Mucosa of stomach (tissue), 1 donor: ENCODE data around the gene UNC80.
A peak's percentile ranks its signal among the peaks of the same experiment; 100 is the strongest.

Source experiments
- H3K27me3 ChIP-seq: one replicate; pipeline ENCODE4 v1.7.0; 2013; ENCODE audit warnings: mild to moderate bottlenecking, low read length; ENCODE audit not compliant: control insufficient read depth, insufficient read depth
- H3K36me3 ChIP-seq: one replicate; pipeline ENCODE4 v1.7.0; 2013; ENCODE audit warnings: low read length; ENCODE audit not compliant: control insufficient read depth, insufficient read depth
- H3K4me1 ChIP-seq: one replicate; pipeline ENCODE4 v1.7.0; 2013; ENCODE audit warnings: mild to moderate bottlenecking, low read length; ENCODE audit not compliant: control insufficient read depth, insufficient read depth
- H3K4me3 ChIP-seq: one replicate; pipeline ENCODE4 v1.7.0; 2013; ENCODE audit warnings: low read length
- H3K9ac ChIP-seq: one replicate; pipeline ENCODE4 v1.7.0; 2013; ENCODE audit warnings: mild to moderate bottlenecking, low read length, moderate library complexity
- H3K9me3 ChIP-seq: one replicate; pipeline ENCODE4 v1.7.0; 2013; ENCODE audit warnings: mild to moderate bottlenecking, low read length, moderate library complexity; ENCODE audit not compliant: control insufficient read depth
- donor health status: Pancreatic carcinoma.

Gene UNC80

GRCh38 chr2:209986415-209986814 is 214.8 kb downstream of the UNC80 start:
- Histone ChIP-seq H3K27me3 (no peaks in the 10 kb centered on the region), H3K9ac (no peak overlapping the region), H3K36me3 (no peaks in the 10 kb centered on the region), H3K4me1 (no peaks in the 10 kb centered on the region), H3K9me3 (no peaks in the 10 kb centered on the region), H3K4me3 (no peak overlapping the region)

DNA sequence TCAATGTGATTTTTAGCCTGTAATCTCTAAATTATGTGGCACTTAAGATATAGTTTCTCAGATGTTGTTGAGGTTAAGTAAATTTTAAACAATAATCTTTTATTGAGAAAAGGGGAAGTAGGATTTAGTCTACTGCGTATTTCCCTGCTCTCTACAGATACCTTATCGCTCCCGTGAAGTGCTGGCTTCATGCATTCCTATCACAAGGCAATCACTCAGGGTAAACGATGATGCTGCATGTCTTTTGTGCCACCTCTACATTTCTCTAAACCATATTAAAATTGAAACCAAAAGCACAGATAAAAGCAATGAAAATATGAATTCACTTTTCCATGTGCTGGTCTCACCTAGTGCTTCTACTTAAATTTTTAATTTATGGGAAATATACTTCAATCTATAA is 216.4 kb downstream of the UNC80 start:
- Histone ChIP-seq H3K9ac (no peak overlapping the region), H3K36me3 (no peaks in the 10 kb centered on the region), H3K4me1 (no peaks in the 10 kb centered on the region), H3K9me3 (no peaks in the 10 kb centered on the region), H3K27me3 (no peaks in the 10 kb centered on the region), H3K4me3 (no peak overlapping the region)

GRCh38 chr2:209990838-209991237 is 219.2 kb downstream of the UNC80 start:
- Histone ChIP-seq H3K9me3 (no peaks in the 10 kb centered on the region), H3K27me3 (no peaks in the 10 kb centered on the region), H3K4me3 (no peak overlapping the region), H3K36me3 (no peaks in the 10 kb centered on the region), H3K9ac (no peak overlapping the region), H3K4me1 (no peaks in the 10 kb centered on the region)

DNA sequence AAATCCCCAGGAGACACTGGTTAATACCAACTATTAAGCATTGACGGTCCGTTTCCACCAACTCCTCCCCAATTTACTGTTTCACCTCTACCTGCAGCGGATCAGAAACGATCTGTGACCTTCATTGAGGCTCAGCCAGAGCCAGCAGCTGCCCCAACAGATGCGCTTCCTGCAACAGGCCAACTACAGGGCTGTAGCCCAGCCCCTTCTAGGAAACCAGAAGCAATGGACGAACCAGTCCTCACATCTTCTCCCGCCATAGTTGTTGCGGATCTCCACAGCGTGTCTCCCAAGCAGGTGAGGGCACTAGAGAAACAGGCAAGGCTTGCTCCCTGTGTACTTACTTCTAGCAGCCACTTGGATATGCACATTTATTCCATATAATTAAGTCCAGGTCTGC is 222.3 kb downstream of the UNC80 start:
- Histone ChIP-seq H3K27me3 (no peaks in the 10 kb centered on the region), H3K9ac (no peak overlapping the region), H3K4me1 (no peaks in the 10 kb centered on the region), H3K9me3 (no peaks in the 10 kb centered on the region), H3K36me3 (no peaks in the 10 kb centered on the region), H3K4me3 (no peak overlapping the region)

DNA sequence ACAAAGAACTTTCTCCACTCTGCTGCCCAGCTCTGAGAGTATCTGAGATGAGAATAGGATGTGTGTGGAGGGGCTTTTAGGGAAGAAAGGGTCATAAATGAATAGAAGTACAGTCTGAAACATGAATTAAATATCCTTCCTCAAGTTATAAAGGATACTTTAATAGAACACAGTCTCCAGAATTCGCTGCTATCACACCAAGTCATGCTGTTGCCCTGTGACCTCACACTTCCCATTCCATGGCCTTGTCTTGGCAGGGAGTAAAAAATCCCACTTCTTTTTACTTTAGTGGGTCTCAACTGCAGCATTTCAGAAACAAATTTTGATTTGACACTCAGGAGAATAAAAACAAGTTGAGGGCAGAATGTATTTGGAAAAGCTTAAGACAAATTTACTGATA is 227.0 kb downstream of the UNC80 start:
- no peak overlapping the region for H3K9ac ChIP-seq
- no peaks in the 10 kb centered on the region for H3K36me3 ChIP-seq
- H3K9me3 ChIP-seq = no peaks in the 10 kb centered on the region
- no peak overlapping the region for H3K4me3 ChIP-seq
- H3K27me3 ChIP-seq = no peaks in the 10 kb centered on the region
- H3K4me1 ChIP-seq = peaks cover 11% of the 10 kb centered on the region

DNA sequence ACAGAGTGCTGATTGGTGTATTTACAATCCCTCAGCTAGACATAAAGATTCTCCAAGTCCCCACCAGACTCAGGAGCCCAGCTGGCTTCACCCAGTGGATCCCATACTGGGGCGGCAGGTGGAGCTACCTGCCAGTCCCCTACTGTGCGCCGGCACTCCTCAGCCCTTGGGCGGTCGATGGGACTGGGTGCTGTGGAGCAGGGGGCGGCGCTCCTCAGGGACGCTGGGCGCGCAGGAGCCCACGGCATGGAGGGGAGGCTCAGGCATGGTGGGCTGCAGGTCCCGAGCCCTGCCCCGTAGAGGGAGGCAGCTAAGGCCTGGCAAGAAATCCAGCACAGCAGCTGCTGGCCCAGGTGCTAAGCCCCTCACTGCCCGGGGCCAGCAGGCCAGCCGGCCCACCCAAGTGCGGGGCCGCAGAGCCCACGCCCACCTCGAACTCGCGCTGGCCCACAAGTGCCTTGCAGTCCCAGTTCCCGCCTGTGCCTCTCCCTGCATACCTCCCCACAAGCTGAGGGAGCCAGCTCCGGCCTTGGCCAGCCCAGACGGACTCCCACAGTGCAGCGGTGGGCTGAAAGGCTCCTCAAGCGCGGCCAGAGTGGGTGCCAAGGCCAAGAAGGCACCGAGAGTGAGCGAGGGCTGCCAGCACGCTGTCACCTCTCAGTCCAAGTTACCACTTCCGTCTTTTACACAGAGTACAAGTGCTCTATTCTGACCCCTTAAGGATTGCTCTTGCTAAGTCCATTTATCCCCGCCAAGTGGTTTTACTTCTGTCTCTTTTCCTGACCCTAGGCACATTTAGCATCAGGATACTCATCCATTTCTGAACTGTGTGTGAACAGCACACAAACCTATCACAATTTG is 229.1 kb downstream of the UNC80 start:
- H3K36me3 ChIP-seq = no peaks in the 10 kb centered on the region
- H3K27me3 ChIP-seq = no peaks in the 10 kb centered on the region
- no peak overlapping the region for H3K4me3 ChIP-seq
- peaks cover 13% of the 10 kb centered on the region for H3K4me1 ChIP-seq
- H3K9ac ChIP-seq = no peak overlapping the region
- no peaks in the 10 kb centered on the region for H3K9me3 ChIP-seq

DNA sequence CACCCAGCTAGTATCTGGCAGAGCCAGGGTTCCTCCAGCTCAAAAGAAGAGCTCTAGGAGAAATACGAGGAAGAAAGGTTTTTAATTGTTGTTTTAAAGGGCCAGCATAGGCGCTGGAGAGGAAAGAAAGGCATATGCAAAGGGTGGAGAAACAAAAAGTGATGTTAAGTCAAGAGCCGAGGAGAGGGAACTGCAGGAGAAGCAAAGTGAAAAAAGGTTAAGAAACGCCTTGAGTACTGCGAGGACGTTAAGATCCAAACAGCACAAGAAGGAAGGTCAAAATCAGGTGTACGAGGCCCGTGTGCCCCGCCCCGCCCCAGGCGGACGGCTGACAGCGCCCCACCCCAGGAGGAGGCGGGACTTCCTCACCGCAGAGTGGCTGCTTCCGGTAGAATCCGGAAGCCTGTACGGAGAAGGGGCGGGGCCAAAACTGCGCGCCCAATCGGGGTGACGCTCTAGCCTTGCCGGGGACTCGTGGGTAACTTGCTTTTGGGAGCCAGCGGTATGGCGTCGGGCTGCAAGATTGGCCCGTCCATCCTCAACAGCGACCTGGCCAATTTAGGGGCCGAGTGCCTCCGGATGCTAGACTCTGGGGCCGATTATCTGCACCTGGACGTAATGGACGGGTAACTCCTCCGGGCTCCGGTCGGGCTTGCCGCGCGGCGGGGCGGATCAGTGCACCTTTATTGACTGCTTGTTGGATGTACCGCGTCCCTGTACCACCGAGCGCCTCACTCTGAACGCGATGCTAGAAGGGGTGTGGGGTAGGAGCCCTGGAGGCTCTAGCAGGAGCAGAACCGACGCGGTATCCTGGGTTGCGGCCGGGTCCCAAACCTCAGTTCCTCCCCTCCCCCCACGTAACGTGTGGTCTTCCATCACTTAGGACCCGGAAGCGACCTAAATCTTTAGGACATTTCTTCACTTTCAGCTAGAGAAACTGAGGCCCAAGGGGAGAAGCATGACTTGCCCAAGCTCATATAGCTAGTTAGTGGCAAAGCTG is 230.8 kb downstream of the UNC80 start, which contains the start of gene RPE:
Gene RPE (plus strand): TSS at position 481 of the 1,000 bp plus-strand sequence. CDS start 24 bp downstream, at position 505.
- Histone ChIP-seq H3K9ac (peak within 1 kb of the TSS; percentile 83), H3K4me3 (peak within 1 kb of the TSS; percentile 66), H3K4me1 (peaks cover 18% of the 10 kb centered on the region), H3K36me3 (no peaks in the 10 kb centered on the region), H3K9me3 (no peaks in the 10 kb centered on the region), H3K27me3 (no peaks in the 10 kb centered on the region)

DNA sequence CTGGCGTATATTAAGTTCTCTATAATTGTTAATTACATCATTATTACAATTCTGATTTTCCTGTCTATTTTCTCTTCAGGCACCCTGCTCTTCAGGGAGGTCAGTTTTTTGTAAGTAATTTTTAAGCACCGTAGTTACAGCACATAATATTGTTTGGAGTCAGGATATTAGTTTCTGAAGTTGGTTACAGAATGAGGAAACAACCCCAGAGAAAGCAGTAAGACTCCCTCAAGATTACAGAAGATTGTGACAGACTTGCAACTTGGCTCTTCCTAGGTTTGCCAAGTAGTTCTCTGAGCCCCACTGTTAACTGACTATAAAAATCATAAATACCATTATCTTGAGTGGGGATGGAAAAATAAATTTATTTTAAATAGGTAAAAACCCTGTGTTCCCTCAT is 231.7 kb downstream of the UNC80 start:
- no peaks in the 10 kb centered on the region for H3K9me3 ChIP-seq
- H3K4me1 ChIP-seq = peaks cover 18% of the 10 kb centered on the region
- peak overlapping the region; percentile 66 for H3K4me3 ChIP-seq
- H3K9ac ChIP-seq = peak overlapping the region; percentile 56
- H3K36me3 ChIP-seq = no peaks in the 10 kb centered on the region
- no peaks in the 10 kb centered on the region for H3K27me3 ChIP-seq

DNA sequence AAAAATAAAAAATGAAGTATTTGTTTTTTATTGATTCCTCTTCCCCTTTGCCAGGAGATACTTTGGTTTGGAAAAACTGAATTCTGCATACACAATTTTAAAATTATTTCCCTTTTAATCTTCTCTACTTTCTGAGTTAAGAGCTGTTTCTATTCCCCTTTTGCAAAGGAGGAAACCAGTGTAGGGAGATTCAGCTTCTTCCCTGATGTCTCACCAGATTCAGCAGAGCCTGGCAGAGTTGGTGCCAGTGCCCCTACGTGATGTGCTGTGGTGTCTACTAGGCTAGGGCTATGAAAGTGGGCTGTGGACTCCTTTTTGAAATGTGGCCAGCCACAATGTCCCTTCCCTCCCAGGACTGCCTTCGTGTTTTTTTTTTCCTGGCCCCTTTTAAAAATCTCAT is 233.2 kb downstream of the UNC80 start:
- Histone ChIP-seq H3K9ac (no peak overlapping the region), H3K27me3 (no peaks in the 10 kb centered on the region), H3K9me3 (no peaks in the 10 kb centered on the region), H3K4me3 (no peak overlapping the region), H3K4me1 (peaks cover 18% of the 10 kb centered on the region), H3K36me3 (no peaks in the 10 kb centered on the region)

DNA sequence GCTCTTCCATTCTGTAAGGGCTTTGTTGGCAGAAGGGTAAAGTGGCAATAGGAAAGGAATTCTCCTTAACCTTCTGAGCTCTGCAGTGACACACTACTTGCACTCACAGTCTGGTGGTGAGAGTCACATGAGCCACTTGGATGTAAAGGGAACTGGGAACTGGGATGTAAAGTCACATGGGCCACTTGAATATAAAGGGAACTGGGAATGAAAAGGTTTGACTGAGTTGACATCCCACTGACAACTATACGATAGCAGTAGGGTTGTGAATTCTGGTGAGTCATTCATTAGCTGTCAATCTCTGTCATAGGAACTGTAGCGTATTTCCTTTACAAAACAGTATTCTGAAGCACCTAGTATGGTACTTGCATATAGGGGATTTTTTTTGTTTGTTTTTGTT is 236.3 kb downstream of the UNC80 start:
- Histone ChIP-seq H3K36me3 (no peaks in the 10 kb centered on the region), H3K9ac (no peak overlapping the region)

GRCh38 chr2:210009126-210009525 is 237.5 kb downstream of the UNC80 start:
- Histone ChIP-seq H3K36me3 (no peaks in the 10 kb centered on the region), H3K9me3 (no peaks in the 10 kb centered on the region), H3K9ac (no peak overlapping the region), H3K27me3 (no peaks in the 10 kb centered on the region), H3K4me1 (peaks cover 4% of the 10 kb centered on the region), H3K4me3 (no peak overlapping the region)

More for the DNA sequence above, 236.3 kb downstream of the UNC80 start:
- H3K4me3 ChIP-seq = no peak overlapping the region
- peaks cover 11% of the 10 kb centered on the region for H3K4me1 ChIP-seq
- no peaks in the 10 kb centered on the region for H3K27me3 ChIP-seq
- no peaks in the 10 kb centered on the region for H3K9me3 ChIP-seq

- Histone ChIP-seq H3K27me3 (no peaks in the 10 kb centered on the region), H3K9me3 (no peaks in the 10 kb centered on the region), H3K4me1 (peaks cover 4% of the 10 kb centered on the region), H3K36me3 (no peaks in the 10 kb centered on the region), H3K4me3 (no peak overlapping the region), H3K9ac (no peak overlapping the region)
Observed at GRCh38 chr2:210009896-210010295, 238.3 kb downstream of the UNC80 start.
